ENCODE measurements around the gene USP48. TPM values are rescaled to one million over a fixed set of nuclear protein-coding genes. Genes with fewer than 3 reads are reported as not detected.
"Not testable (repeated sequence)": the region's sequence is repeated elsewhere in the genome, so short reads cannot be mapped to it uniquely, and the experiment has no call there.

The USP48 gene
- total RNA-seq, 1 donor from 2014 or later = 61.8 TPM

DNA sequence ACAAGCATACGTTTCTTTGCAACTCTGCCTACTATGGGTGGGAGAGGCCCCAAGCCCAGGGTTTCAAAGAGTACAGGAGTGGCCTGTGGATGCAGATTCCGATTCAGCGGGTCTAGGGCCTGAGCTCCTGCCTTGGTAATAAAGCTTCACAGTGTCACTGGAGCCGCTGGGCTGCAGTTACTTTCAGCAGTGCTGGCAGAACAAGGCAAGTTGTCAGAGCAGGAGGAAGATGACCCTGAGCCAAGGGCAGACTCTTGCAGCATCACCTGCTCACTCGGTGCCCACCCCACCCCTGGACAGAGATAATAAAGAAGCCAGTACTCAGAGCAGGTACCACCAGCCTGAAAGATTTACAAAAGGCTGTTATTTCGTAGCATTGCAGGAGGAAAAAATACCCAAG is 105.8 kb downstream of the USP48 start:
- Mint-ChIP-seq H3K36me3 (ENCODE audit: low read depth) (peaks cover 10% of the 10 kb centered on the region), H3K4me1 (peaks cover 10% of the 10 kb centered on the region), H3K4me3 (no peak overlapping the region), H3K27ac (ENCODE audit: unreplicated experiment) (no peak overlapping the region), H3K9me3 (no peaks in the 10 kb centered on the region), H3K27me3 (ENCODE audit: low read depth) (peaks cover 2% of the 10 kb centered on the region)
- DNase-seq (ENCODE audit: low read depth, low spot score) = no peak
- TF ChIP-seq, protein P1, sequence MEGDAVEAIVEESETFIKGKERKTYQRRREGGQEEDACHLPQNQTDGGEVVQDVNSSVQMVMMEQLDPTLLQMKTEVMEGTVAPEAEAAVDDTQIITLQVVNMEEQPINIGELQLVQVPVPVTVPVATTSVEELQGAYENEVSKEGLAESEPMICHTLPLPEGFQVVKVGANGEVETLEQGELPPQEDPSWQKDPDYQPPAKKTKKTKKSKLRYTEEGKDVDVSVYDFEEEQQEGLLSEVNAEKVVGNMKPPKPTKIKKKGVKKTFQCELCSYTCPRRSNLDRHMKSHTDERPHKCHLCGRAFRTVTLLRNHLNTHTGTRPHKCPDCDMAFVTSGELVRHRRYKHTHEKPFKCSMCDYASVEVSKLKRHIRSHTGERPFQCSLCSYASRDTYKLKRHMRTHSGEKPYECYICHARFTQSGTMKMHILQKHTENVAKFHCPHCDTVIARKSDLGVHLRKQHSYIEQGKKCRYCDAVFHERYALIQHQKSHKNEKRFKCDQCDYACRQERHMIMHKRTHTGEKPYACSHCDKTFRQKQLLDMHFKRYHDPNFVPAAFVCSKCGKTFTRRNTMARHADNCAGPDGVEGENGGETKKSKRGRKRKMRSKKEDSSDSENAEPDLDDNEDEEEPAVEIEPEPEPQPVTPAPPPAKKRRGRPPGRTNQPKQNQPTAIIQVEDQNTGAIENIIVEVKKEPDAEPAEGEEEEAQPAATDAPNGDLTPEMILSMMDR (conservative IDR thresholded peaks at IDR 0.05) = no peak

DNA sequence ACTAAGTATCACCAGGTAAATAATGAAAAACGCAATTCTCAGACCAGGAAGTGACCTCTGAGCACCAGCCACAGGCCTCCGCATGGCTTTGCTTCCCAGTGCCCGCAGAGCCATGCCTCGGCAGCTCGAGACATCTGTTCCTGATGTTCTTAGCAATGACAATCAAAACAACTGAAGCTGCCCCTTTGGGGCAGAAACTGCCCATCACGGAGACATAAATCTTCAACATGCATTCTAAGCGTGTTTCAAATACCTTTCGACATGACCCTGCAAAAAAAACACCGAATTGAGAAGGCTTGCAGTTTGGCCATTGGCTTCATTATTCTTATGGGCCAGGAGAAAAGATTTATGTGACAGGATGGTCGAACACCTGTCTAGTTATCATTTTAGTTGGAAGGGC is 108.0 kb downstream of the USP48 start:
- TF ChIP-seq, protein P1 (conservative IDR thresholded peaks at IDR 0.05) = no peak
- Mint-ChIP-seq H3K27ac (ENCODE audit: unreplicated experiment) (peak overlapping the region; percentile 50), H3K36me3 (ENCODE audit: low read depth) (peaks cover 5% of the 10 kb centered on the region), H3K4me3 (no peak overlapping the region), H3K4me1 (peaks cover 13% of the 10 kb centered on the region), H3K9me3 (no peaks in the 10 kb centered on the region), H3K27me3 (ENCODE audit: low read depth) (peaks cover 21% of the 10 kb centered on the region)
- DNase-seq (ENCODE audit: low read depth, low spot score) = no peak

GRCh38 chr1:21673853-21674252 is 109.1 kb downstream of the USP48 start:
- Mint-ChIP-seq H3K4me1 (peaks cover 13% of the 10 kb centered on the region), H3K27me3 (ENCODE audit: low read depth) (peaks cover 24% of the 10 kb centered on the region)
- DNase-seq (ENCODE audit: low read depth, low spot score); H3K27ac Mint-ChIP-seq (ENCODE audit: unreplicated experiment); H3K36me3 Mint-ChIP-seq (ENCODE audit: low read depth); H3K4me3 Mint-ChIP-seq; H3K9me3 Mint-ChIP-seq: not testable (repeated sequence)

- H3K36me3 Mint-ChIP-seq (ENCODE audit: low read depth) = no peaks in the 10 kb centered on the region
- H3K27ac Mint-ChIP-seq (ENCODE audit: unreplicated experiment) = no peak overlapping the region
- H3K4me3 Mint-ChIP-seq = no peak overlapping the region
- TF ChIP-seq, protein P1 (conservative IDR thresholded peaks at IDR 0.05) = no peak
- peaks cover 25% of the 10 kb centered on the region for H3K27me3 Mint-ChIP-seq (ENCODE audit: low read depth)
- DNase-seq (ENCODE audit: low read depth, low spot score) = no peak
- H3K4me1 Mint-ChIP-seq = peaks cover 13% of the 10 kb centered on the region
- H3K9me3 Mint-ChIP-seq = no peaks in the 10 kb centered on the region
Observed at GRCh38 chr1:21673277-21673780, 109.6 kb downstream of the USP48 start.

DNA sequence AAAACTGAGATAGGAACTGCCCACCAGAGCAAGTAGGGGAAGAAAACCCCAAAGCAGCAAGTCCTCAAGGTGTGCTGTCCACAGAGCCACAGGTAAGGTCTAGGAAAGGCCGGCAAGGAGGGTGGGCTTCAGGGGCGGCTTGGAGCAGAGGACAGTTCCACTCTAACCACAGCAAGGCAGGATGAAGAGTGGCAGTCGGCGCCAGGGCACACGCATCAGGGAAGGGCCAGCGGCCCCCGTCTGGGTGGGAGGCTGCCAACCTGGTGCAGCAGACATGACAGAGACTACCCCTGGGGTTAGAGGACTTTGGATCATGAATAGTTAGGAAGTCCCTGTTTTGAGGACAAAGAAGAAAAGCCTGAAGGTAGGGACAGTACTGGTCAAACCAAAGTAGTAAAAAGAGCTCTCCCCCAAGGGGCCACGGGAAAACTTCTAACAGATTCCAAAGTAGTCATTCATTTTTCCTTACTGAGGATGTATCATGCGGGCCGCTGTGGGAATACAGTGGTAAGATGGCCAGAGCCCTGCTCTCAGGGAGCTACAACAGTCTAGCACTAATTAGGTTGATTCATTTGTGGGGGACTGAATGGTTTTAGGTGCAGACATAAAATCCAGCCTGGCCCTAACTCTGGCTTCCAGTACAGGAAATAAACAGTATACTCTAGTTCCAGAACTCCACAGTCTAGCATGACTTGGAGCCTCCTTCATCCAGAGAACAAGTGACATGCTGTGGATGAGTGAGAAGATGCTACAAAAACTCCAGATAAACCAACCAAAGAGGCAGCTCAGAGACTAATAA is 110.3 kb downstream of the USP48 start:
- no peak for DNase-seq (ENCODE audit: low read depth, low spot score)
- H3K27ac Mint-ChIP-seq (ENCODE audit: unreplicated experiment) = peak overlapping the region; percentile 19

More for the DNA sequence above, 110.3 kb downstream of the USP48 start:
- no peaks in the 10 kb centered on the region for H3K36me3 Mint-ChIP-seq (ENCODE audit: low read depth)
- H3K27me3 Mint-ChIP-seq (ENCODE audit: low read depth) = peaks cover 29% of the 10 kb centered on the region
- TF ChIP-seq, protein P1 (conservative IDR thresholded peaks at IDR 0.05) = no peak
- H3K4me3 Mint-ChIP-seq = no peak overlapping the region
- H3K9me3 Mint-ChIP-seq = no peaks in the 10 kb centered on the region
- H3K4me1 Mint-ChIP-seq = peaks cover 13% of the 10 kb centered on the region

All from neural crest cell (in vitro differentiated cells).